Epithelial cell of proximal tubule (primary cell): ENCODE data around the gene ITGAL. TPM values are rescaled to one million over a fixed set of nuclear protein-coding genes. Genes with fewer than 3 reads are reported as not detected.

Experiments used
- DNase-seq: peaks from one replicate; pipeline ENCODE4 v3.0.0-alpha.2; 2011; ENCODE audit warnings: low read depth
- H3K4me3 ChIP-seq: 2 replicates; pipeline ENCODE4 v1.5.1; 2011; ENCODE audit warnings: low read depth, mild to moderate bottlenecking, low read length
- CTCF ChIP-seq: conservative IDR thresholded peaks from 2 replicates; pipeline ENCODE4 v1.5.1; 2012; ENCODE audit warnings: low read depth, mild to moderate bottlenecking, low read length
- total RNA-seq: library from RNA; depleted of rRNA; stranded (reverse); fragments of >200 nt; gene quantifications from 2 replicates; pipeline ENCODE4 v1.2.3, GENCODE V29; 2015

The ITGAL gene
- total RNA-seq, 1 donor from 2014 or later = not detected

GRCh38 chr16:30482366-30482765 is 9.8 kb downstream of the ITGAL start:
- no peak overlapping the region for H3K4me3 ChIP-seq
- no peak for DNase-seq
- TF ChIP-seq CTCF = peak; percentile 20

- DNase-seq = no peak
- no peak overlapping the region for H3K4me3 ChIP-seq
- no peak for TF ChIP-seq CTCF
These were observed 12.3 kb downstream of the ITGAL start for GRCh38 chr16:30484887-30485286.

DNA sequence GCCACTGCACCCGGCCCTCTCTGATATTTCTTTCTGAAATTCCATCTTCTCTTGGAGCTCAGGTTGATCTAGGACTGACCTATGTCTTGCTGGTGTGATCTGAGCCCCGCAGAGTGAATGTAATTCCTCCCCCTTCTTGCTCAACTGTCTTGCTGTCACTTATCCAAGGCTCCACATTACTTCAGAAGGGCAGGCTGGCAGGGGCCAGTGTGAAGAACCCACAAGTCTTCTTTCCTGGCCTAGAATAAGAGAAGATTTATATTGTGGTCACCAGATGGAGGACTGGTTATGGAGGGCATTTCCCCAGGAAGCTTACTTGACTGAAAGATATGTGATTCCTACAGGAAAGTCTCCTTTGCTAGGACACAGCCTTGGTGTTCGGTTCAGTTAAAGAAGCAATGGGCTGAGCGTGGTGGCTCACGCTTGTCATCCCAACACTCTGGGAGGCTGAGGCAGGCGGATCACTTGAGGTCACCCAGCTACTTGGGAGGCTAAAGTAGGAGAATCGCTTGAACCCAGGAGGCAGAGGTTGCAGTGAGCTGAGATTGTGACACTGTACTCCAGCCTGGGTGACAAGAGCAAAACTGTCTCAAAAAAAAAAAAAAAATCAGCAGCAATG is 13.4 kb downstream of the ITGAL start:
- no peak for TF ChIP-seq CTCF
- no peak overlapping the region for H3K4me3 ChIP-seq
- DNase-seq = no peak

- DNase-seq = no peak
These were observed 16.4 kb downstream of the ITGAL start for GRCh38 chr16:30488764-30489605.

DNA sequence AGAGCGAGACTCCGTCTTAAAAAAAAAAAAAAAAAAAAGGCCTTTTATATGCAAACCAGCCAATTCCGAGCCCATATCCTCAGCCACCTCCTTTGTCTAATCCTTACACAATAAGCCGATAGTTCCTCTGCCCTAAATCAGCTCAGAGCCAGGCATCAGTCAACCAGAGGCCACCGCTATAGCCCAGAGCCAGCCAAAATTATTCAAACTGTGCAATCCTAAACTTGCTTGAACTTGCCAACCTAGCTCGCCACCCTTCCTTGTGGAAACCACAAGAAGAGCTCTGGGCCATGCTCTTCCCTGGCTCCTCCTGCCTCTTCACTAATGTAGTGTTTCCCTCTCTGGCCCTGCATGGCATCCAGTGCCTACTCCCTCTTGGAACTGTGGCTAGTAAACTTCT is 17.7 kb downstream of the ITGAL start:
- no peak for TF ChIP-seq CTCF
- no peak for DNase-seq
- H3K4me3 ChIP-seq = no peak overlapping the region

More at GRCh38 chr16:30488764-30489605, 16.4 kb downstream of the ITGAL start:
- no peak overlapping the region for H3K4me3 ChIP-seq
- no peak for TF ChIP-seq CTCF

DNA sequence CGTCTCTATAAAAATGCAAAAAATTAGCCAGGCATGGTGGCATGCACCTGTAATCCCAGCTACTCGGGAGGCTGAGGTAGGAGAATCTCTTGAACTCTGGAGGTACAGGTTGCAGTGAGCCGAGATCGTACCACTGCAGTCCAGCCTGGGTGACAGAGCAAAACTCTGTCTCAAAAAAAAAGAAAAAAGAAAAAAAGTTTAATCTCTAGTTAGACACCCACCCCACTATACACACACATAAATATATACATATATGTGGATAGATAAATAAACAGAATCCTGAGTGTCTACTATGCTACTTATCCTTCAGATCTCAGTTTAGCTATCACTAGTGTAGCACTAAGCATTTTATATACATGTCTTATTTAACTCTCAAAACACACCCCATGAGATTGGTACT is 18.7 kb downstream of the ITGAL start:
- H3K4me3 ChIP-seq = no peak overlapping the region
- DNase-seq = no peak
- no peak for TF ChIP-seq CTCF
